ENCODE measurements around the gene BABAM2.

GRCh38 chr2:28247734-28248133 lies 357.2 kb downstream of the BABAM2 start:
- TF ChIP-seq POLR2A (IDR thresholded peaks at IDR 0.05; ENCODE audit: low read depth, low read length) = no peak
- no peak for TF ChIP-seq FOS (IDR thresholded peaks at IDR 0.05; ENCODE audit: low read depth, low read length)
- TF ChIP-seq MAZ (IDR thresholded peaks at IDR 0.05; ENCODE audit: borderline replicate concordance, low read depth, low read length) = no peak
- TF ChIP-seq CTCF (conservative IDR thresholded peaks at IDR 0.05; ENCODE audit: low read depth, low read length) = no peak
- TF ChIP-seq RFX5 (IDR thresholded peaks at IDR 0.05; ENCODE audit: low read depth, low read length) = no peak
- no peak for TF ChIP-seq CEBPB (IDR thresholded peaks at IDR 0.05; ENCODE audit: low read depth, low read length)
- no peak for TF ChIP-seq BHLHE40 (IDR thresholded peaks at IDR 0.05; ENCODE audit: low read depth, low read length)
- no peak for TF ChIP-seq USF2 (IDR thresholded peaks at IDR 0.05; ENCODE audit: low read depth, low read length)
